ENCODE data around the gene RAB7B.

RAB7B gene

DNA sequence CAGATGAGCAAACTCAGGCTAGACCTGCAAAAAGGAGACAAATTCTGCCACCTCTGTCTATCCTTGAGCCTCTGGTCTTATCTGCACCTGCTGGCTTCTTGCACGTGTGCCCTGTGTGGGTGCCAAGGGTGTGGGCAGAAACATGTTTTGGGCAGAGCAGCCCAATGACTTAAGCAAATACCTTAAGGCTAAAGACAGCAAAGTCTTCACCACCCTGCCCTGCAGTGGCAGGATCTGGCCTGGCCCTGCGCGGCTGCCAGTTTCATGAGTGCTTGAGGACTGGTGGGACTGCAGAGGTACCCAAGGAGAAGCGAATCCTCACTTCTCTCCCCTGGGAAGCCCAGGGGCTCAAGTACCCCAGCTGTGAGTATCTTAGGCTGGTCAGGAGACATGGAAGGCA, 56.2 kb downstream of the RAB7B start:
- DNase-seq: no peak

DNA sequence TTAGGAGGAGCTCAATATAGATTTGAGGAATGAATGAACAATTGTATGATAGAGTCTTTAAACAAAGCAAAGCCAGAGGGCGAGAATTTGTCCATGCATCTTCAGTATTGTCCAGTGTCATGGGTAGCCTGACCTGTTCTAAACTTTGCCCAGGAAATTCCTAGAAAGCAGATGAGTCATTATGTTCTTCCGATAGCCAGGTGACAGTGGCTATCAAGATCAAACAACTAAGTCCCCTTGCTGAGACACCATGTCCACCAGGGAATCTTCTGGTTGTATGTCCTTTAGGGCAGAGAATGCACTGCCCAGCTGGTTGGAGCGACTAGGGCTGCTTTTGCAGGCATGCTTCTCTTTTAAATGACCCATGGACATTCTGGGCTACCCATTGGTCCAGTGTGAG, 58.1 kb downstream of the RAB7B start:
- DNase-seq: no peak

DNA sequence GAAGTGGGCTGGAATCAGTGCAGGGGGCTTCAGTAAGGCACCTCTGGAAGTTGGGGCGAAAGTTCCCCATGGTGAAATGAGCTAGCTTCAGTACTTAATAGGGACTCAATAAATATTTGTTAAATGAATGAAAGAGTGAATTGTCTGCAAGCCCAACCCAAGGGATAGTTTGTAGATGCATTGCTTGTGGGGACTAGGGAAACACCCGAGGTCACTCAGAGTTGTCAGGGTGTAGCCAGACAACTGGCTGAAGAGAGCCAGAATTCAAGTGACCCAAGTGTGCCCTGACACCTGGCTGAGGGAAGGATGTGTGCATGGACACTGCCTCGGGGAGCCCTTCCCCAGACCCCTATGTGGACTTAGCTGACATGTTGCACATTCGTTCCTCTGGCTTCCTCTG, 58.7 kb downstream of the RAB7B start:
- DNase-seq: no peak

- no peak for DNase-seq
Measured at GRCh38 chr1:205943245-205943644, 60.0 kb downstream of the RAB7B start, which contains the start of gene SLC26A9. Gene SLC26A9 (minus strand): TSS chr1:205943456. CDS start chr1:205935820, 7,636 bp downstream.

DNA sequence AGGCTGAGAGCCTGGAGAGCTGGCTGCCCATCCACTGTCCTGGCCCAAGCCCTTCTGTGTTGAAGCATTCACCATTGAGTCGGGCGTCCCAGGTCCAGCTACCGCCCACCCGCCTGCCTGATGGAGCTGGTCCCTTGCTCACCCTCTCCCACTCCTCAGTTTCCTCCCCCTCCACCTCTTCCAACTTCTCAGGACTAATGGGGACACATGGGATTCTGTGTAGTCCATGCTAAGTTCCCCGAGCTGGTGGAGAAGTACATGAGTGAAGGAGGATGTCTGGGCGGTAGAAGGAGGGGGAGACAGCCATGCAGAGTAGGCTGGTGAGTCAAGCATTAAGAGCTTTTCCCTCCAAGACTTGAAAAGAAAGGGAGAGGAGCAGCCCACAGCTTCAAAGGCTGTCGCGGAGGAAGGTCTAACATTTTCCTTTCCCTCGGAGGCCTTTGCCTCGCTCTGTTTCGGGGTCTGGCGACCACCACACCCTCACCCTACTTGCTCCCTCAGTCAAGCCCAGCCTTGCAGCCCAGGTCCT, 60.5 kb downstream of the RAB7B start:
- DNase-seq: no peak

GRCh38 chr1:205940710-205941109, 62.5 kb downstream of the RAB7B start:
- no peak for DNase-seq

DNA sequence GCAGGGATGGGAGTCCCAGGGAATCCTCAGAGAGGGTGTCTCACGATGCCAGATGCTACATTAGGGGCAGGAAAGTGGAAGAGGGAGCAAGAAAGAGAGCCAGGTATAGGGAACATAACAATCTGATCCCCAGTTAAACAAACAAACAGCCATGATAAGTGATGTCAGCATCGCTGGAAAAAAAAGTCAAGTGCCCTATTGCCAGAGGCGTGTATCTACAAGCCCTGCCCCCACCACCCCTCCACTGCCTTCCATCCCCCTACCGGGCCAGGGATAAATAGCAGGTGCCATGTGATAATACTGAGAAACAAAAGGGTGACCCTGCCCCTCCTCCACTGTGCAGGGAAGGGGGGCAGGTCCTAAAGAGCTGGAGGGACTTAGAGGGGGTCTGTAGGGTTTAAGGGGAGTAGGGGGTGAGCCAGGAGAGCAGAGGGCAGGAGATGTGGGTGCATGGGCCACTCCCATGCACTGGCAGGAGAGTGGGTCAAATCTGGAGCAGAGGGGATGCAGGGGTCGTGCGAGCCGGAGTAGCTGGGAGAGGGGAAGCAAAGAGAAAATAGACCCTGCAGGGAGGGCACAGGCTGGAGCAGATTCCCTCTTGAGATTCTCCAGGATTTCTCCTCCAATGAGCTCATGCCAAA, 63.4 kb downstream of the RAB7B start:
- peak in 1 of 3 donors; percentile 30 for DNase-seq

- no peak for DNase-seq
Measured at GRCh38 chr1:205938682-205939081, 64.5 kb downstream of the RAB7B start.

- no peak for DNase-seq
Measured at GRCh38 chr1:205936846-205937586, 66.2 kb downstream of the RAB7B start.

DNA sequence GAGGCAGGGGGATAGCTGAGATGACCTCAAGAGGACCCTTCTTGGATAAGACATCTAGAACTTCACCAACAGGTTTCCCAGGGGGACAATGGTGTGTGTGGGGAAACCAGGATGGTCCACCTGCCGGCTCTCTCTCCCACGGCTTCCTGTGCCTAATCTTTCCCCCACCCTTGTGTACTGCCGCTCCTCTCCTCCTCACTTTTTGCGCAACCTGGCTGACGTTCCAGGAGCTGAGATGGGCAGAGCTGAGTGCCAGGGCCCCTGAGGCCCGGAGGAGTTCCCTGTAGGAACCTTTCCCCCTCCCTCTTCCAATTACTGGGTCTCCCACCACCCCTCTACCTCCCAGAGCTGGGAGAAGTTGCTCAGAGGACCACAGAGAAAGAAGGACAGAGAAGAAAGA, 66.9 kb downstream of the RAB7B start:
- no peak for DNase-seq

GRCh38 chr1:205935869-205936268, 67.3 kb downstream of the RAB7B start:
- DNase-seq: no peak

DNA sequence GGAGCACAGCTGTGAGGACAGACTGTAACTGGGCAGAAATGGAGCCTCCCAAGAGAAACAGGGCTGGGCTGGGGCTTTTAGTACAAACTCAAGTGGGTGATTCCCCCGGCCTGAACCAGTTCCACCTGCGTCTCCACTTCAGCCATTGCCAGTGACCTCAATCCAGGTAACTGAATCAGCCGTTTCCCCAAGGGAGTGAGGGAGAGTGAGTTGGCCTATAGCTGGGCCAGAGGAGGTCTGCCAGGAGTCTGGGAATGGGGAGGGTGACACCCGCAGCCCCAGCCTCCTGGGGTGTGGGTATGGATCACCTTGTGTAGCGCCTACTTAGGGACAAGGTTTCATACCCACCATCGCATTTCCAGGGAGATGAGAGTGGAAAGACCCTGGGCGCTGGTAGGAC, 68.4 kb downstream of the RAB7B start:
- no peak for DNase-seq

- DNase-seq: peak; percentile 87 to 94 (median 90)
Measured at GRCh38 chr1:205933671-205934618, 69.2 kb downstream of the RAB7B start.

DNA sequence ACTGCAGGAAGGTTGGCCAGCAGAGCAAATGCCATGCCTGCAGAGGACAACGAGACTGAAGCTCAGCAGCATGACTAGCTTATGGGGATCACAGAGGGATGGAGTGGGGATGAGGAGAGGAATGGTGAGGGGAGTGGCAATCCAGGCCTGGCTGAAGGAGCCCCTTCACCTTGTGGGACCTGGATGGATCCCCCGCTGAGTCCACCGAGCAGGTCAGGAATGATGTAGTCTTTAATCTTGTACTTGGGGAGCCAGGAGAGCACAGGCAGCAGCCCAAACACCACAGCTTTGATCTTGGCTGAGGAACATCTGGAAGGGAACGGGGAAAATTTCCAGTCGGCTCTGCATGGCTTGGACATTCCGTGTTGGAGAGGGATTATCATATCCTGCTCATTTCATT, 70.4 kb downstream of the RAB7B start:
- no peak for DNase-seq

GRCh38 chr1:205930799-205931281, 72.4 kb downstream of the RAB7B start:
- peak; percentile 65 to 75 (median 73) for DNase-seq

DNA sequence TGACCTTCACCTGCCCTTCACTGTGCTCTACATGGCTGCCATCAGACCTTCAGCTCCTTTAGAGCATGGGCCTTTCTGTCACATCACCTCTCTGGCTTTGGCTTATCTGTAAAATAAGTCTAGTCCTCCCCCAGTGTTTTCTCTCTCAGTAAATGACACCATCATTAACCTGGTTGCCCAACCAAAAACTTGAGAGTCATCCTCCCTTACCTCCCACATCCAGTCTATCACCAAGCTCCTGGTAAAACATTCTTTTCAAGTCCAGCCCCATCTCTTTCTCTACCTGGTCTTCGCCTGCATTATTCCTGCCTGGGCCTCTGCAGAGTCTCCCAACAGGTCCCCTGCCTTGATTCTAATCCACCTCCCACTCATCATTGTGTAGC, 73.0 kb downstream of the RAB7B start:
- DNase-seq: no peak

GRCh38 chr1:205929496-205930194, 73.5 kb downstream of the RAB7B start:
- DNase-seq: peak; percentile 69 to 77 (median 72)

GRCh38 chr1:205928317-205928716, 74.9 kb downstream of the RAB7B start:
- DNase-seq: no peak

DNA sequence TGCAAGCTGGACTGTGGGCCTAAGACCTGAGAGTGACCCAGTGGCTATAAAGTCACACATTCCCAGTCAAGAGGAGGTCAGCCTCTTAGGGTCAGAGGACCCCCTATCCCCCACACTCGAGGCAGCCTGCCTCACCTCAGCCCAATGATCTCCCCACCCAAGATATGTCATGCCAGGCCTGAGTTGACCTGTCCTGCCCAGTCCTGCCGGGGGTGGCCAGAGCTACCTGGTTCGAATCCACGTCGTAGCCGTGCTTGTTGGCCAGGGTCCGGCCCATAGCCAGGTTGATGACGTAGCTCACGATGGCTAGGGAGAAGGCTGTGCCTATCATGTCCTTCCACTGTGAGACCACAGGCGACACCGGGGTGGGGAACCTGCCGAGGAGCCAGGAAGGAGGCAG, 75.5 kb downstream of the RAB7B start:
- DNase-seq: no peak

- DNase-seq: no peak
Measured at GRCh38 chr1:205927247-205927646, 75.9 kb downstream of the RAB7B start.

All from suppressor macrophage treated with lipopolysaccharide for 1 hour (primary cell).